IMR-90 (cell line): ENCODE results near the gene EVI5.

ENCODE experiments used
- CEBPB ChIP-seq: IDR thresholded peaks from 2 replicates; pipeline ENCODE4 v1.6.1; 2012; ENCODE audit warnings: low read depth, low read length, improper control_type of control experiment
- FOS ChIP-seq: fragments of 150-350 bp; IDR thresholded peaks from 2 replicates; pipeline ENCODE4 v1.6.1; 2016; ENCODE audit warnings: low read depth, low read length
- MAFK ChIP-seq: IDR thresholded peaks from 2 replicates; pipeline ENCODE4 v1.6.1; 2012; ENCODE audit warnings: low read depth, low read length, improper control_type of control experiment
- MXI1 ChIP-seq: IDR thresholded peaks from 2 replicates; pipeline ENCODE4 v1.6.1; 2012; ENCODE audit warnings: low read depth, mild to moderate bottlenecking, low read length, moderate library complexity, borderline replicate concordance
- POLR2A ChIP-seq: IDR thresholded peaks from 2 replicates; pipeline ENCODE4 v1.6.1; 2012; ENCODE audit warnings: mild to moderate bottlenecking, low read depth, low read length
- RAD21 ChIP-seq: IDR thresholded peaks from 2 replicates; pipeline ENCODE4 v1.6.1; 2012; ENCODE audit warnings: low read length, improper control_type of control experiment
- RCOR1 ChIP-seq: IDR thresholded peaks from 2 replicates; pipeline ENCODE4 v1.6.1; 2012; ENCODE audit warnings: mild to moderate bottlenecking, low read length, improper control_type of control experiment; ENCODE audit not compliant: insufficient replicate concordance
- RFX5 ChIP-seq: IDR thresholded peaks from 2 replicates; pipeline ENCODE4 v1.8.0; 2012; ENCODE audit warnings: low read depth, mild to moderate bottlenecking, low read length, moderate library complexity
- TF ChIP-seq, protein P1 (sequence below): conservative IDR thresholded peaks from 2 replicates; pipeline ENCODE4 v1.5.1; 2012; ENCODE audit warnings: mild to moderate bottlenecking, low read depth, low read length, improper control_type of control experiment
- TF ChIP-seq, protein P2 (sequence below): fragments of 150-350 bp; IDR thresholded peaks from 2 replicates; pipeline ENCODE4 v1.6.1; 2017; ENCODE audit warnings: mild to moderate bottlenecking, antibody characterized with exemption, low read length, low read depth

- TF ChIP-seq, protein P1, sequence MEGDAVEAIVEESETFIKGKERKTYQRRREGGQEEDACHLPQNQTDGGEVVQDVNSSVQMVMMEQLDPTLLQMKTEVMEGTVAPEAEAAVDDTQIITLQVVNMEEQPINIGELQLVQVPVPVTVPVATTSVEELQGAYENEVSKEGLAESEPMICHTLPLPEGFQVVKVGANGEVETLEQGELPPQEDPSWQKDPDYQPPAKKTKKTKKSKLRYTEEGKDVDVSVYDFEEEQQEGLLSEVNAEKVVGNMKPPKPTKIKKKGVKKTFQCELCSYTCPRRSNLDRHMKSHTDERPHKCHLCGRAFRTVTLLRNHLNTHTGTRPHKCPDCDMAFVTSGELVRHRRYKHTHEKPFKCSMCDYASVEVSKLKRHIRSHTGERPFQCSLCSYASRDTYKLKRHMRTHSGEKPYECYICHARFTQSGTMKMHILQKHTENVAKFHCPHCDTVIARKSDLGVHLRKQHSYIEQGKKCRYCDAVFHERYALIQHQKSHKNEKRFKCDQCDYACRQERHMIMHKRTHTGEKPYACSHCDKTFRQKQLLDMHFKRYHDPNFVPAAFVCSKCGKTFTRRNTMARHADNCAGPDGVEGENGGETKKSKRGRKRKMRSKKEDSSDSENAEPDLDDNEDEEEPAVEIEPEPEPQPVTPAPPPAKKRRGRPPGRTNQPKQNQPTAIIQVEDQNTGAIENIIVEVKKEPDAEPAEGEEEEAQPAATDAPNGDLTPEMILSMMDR = no peak
- TF ChIP-seq CEBPB (no peak), POLR2A (no peak), RCOR1 (no peak), RFX5 (no peak), MAFK (no peak), RAD21 (no peak), MXI1 (no peak), FOS (no peak)
- TF ChIP-seq, protein P2, sequence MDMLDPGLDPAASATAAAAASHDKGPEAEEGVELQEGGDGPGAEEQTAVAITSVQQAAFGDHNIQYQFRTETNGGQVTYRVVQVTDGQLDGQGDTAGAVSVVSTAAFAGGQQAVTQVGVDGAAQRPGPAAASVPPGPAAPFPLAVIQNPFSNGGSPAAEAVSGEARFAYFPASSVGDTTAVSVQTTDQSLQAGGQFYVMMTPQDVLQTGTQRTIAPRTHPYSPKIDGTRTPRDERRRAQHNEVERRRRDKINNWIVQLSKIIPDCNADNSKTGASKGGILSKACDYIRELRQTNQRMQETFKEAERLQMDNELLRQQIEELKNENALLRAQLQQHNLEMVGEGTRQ = no peak
Observed at GRCh38 chr1:92791487-92792066, 6.7 kb upstream of the EVI5 start.
